ENCODE measurements around the gene CAMTA1.

Gene CAMTA1

GRCh38 chr1:6923955-6924881 is 139.0 kb downstream of the CAMTA1 start:
- WGBS, 2 experiments = 85 to 86% methylated on average over 18 of the region's 18 CpGs
- Histone ChIP-seq H3K4me3 (ENCODE audit: insufficient read depth, low read depth, low read length) (no peak overlapping the region), H3K27me3 (ENCODE audit: control insufficient read depth, insufficient read depth, low read length, poor library complexity, severe bottlenecking) (no peaks in the 10 kb centered on the region), H3K4me1 (ENCODE audit: control insufficient read depth, insufficient read depth, low read length) (peaks cover 3% of the 10 kb centered on the region), H3K36me3 (ENCODE audit: control insufficient read depth, insufficient read depth, low read length) (no peaks in the 10 kb centered on the region), H3K9me3 (ENCODE audit: control insufficient read depth, low read length) (no peaks in the 10 kb centered on the region), H3K27ac (ENCODE audit: insufficient read depth, low read depth, low read length, poor library complexity, severe bottlenecking) (no peak overlapping the region)

- Histone ChIP-seq H3K36me3 (ENCODE audit: control insufficient read depth, insufficient read depth, low read length) (no peaks in the 10 kb centered on the region), H3K27me3 (ENCODE audit: control insufficient read depth, insufficient read depth, low read length, poor library complexity, severe bottlenecking) (no peaks in the 10 kb centered on the region), H3K4me3 (ENCODE audit: insufficient read depth, low read depth, low read length) (no peak overlapping the region), H3K27ac (ENCODE audit: insufficient read depth, low read depth, low read length, poor library complexity, severe bottlenecking) (no peak overlapping the region), H3K4me1 (ENCODE audit: control insufficient read depth, insufficient read depth, low read length) (peaks cover 3% of the 10 kb centered on the region), H3K9me3 (ENCODE audit: control insufficient read depth, low read length) (no peaks in the 10 kb centered on the region)
- WGBS, 2 experiments = 95% methylated on average over 4 of the region's 4 CpGs
Observed at GRCh38 chr1:6924891-6925290, 139.6 kb downstream of the CAMTA1 start.

DNA sequence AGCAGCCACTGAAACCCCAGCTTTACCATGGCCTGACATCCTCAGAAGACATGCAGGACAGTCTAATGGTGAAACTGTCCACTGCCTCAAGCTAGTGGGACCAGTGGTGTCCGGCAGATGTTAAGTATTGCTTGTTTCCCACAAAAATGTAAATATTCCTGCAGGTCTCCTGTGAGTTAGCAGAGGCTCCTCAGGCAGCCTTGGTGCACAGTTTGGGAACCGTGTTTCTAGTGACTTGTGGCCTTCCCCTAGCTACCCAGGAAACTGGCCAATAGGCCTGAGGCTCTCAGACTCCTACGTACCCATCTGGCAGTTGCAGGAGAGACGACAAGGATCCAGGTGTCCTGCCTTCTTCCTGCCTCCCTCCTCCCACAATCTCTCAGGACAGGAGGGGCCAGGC is 142.4 kb downstream of the CAMTA1 start:
- Histone ChIP-seq H3K27me3 (ENCODE audit: control insufficient read depth, insufficient read depth, low read length, poor library complexity, severe bottlenecking) (no peaks in the 10 kb centered on the region), H3K9me3 (ENCODE audit: control insufficient read depth, low read length) (no peaks in the 10 kb centered on the region), H3K4me3 (ENCODE audit: insufficient read depth, low read depth, low read length) (no peak overlapping the region), H3K36me3 (ENCODE audit: control insufficient read depth, insufficient read depth, low read length) (no peaks in the 10 kb centered on the region), H3K4me1 (ENCODE audit: control insufficient read depth, insufficient read depth, low read length) (peaks cover 3% of the 10 kb centered on the region), H3K27ac (ENCODE audit: insufficient read depth, low read depth, low read length, poor library complexity, severe bottlenecking) (no peak overlapping the region)
- 73 to 75% methylated on average over 4 of the region's 4 CpGs for WGBS, 2 experiments

- no peaks in the 10 kb centered on the region for H3K27me3 ChIP-seq (ENCODE audit: control insufficient read depth, insufficient read depth, low read length, poor library complexity, severe bottlenecking)
- H3K27ac ChIP-seq (ENCODE audit: insufficient read depth, low read depth, low read length, poor library complexity, severe bottlenecking) = no peak overlapping the region
- H3K9me3 ChIP-seq (ENCODE audit: control insufficient read depth, low read length) = no peaks in the 10 kb centered on the region
- WGBS, 2 experiments = 83 to 85% methylated on average over 12 of the region's 12 CpGs
- no peak overlapping the region for H3K4me3 ChIP-seq (ENCODE audit: insufficient read depth, low read depth, low read length)
- no peaks in the 10 kb centered on the region for H3K4me1 ChIP-seq (ENCODE audit: control insufficient read depth, insufficient read depth, low read length)
- no peaks in the 10 kb centered on the region for H3K36me3 ChIP-seq (ENCODE audit: control insufficient read depth, insufficient read depth, low read length)
Observed at GRCh38 chr1:6928106-6928885, 143.0 kb downstream of the CAMTA1 start.

DNA sequence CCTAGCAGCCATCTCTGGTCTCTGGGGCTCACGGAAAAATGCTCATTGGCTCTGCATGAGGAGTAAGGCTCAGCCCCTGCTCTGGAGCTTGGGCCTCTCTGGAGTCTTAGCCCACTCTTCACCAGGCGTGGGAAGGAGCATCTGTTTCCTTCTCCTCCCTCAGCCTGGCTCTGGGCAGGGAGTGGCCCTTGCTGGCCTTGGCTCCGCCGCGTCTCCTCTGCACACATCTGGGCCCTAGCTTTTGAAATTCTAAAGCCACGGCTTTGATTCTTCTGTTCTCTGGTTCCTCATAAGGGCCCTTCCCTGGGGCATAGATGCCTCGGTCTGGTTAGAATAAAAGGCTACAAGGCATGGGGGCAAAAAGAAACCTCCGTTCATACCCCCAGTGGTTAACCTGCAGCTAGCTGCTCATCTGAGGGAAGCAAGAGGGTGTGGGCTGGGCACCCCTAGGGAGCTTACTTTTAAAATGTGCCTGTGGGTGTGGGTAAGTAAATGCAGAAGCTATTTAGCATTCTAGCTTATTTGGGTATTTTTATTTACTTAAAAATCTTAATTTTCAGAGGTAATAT is 145.6 kb downstream of the CAMTA1 start:
- Histone ChIP-seq H3K27ac (ENCODE audit: insufficient read depth, low read depth, low read length, poor library complexity, severe bottlenecking) (no peak overlapping the region), H3K4me3 (ENCODE audit: insufficient read depth, low read depth, low read length) (no peak overlapping the region), H3K36me3 (ENCODE audit: control insufficient read depth, insufficient read depth, low read length) (no peaks in the 10 kb centered on the region), H3K4me1 (ENCODE audit: control insufficient read depth, insufficient read depth, low read length) (no peaks in the 10 kb centered on the region), H3K27me3 (ENCODE audit: control insufficient read depth, insufficient read depth, low read length, poor library complexity, severe bottlenecking) (no peaks in the 10 kb centered on the region), H3K9me3 (ENCODE audit: control insufficient read depth, low read length) (no peaks in the 10 kb centered on the region)
- WGBS, 2 experiments = 82 to 85% methylated on average over 8 of the region's 8 CpGs

- H3K4me3 ChIP-seq (ENCODE audit: insufficient read depth, low read depth, low read length) = no peak overlapping the region
- H3K27ac ChIP-seq (ENCODE audit: insufficient read depth, low read depth, low read length, poor library complexity, severe bottlenecking) = no peak overlapping the region
- WGBS, 2 experiments = 79 to 81% methylated on average over 11 to 12 of the region's 12 CpGs
Observed at GRCh38 chr1:6935361-6935883, 150.2 kb downstream of the CAMTA1 start.

GRCh38 chr1:6935911-6936690 is 150.8 kb downstream of the CAMTA1 start:
- H3K36me3 ChIP-seq (ENCODE audit: control insufficient read depth, insufficient read depth, low read length) = no peaks in the 10 kb centered on the region
- H3K9me3 ChIP-seq (ENCODE audit: control insufficient read depth, low read length) = no peaks in the 10 kb centered on the region
- H3K4me3 ChIP-seq (ENCODE audit: insufficient read depth, low read depth, low read length) = no peak overlapping the region
- H3K27ac ChIP-seq (ENCODE audit: insufficient read depth, low read depth, low read length, poor library complexity, severe bottlenecking) = no peak overlapping the region
- H3K4me1 ChIP-seq (ENCODE audit: control insufficient read depth, insufficient read depth, low read length) = no peaks in the 10 kb centered on the region
- H3K27me3 ChIP-seq (ENCODE audit: control insufficient read depth, insufficient read depth, low read length, poor library complexity, severe bottlenecking) = no peaks in the 10 kb centered on the region
- 83 to 86% methylated on average over 8 of the region's 8 CpGs for WGBS, 2 experiments

More at GRCh38 chr1:6935361-6935883, 150.2 kb downstream of the CAMTA1 start:
- Histone ChIP-seq H3K4me1 (ENCODE audit: control insufficient read depth, insufficient read depth, low read length) (no peaks in the 10 kb centered on the region), H3K9me3 (ENCODE audit: control insufficient read depth, low read length) (no peaks in the 10 kb centered on the region), H3K27me3 (ENCODE audit: control insufficient read depth, insufficient read depth, low read length, poor library complexity, severe bottlenecking) (no peaks in the 10 kb centered on the region), H3K36me3 (ENCODE audit: control insufficient read depth, insufficient read depth, low read length) (no peaks in the 10 kb centered on the region)

- Histone ChIP-seq H3K9me3 (ENCODE audit: control insufficient read depth, low read length) (no peaks in the 10 kb centered on the region), H3K4me1 (ENCODE audit: control insufficient read depth, insufficient read depth, low read length) (no peaks in the 10 kb centered on the region), H3K27ac (ENCODE audit: insufficient read depth, low read depth, low read length, poor library complexity, severe bottlenecking) (no peak overlapping the region), H3K36me3 (ENCODE audit: control insufficient read depth, insufficient read depth, low read length) (no peaks in the 10 kb centered on the region), H3K4me3 (ENCODE audit: insufficient read depth, low read depth, low read length) (no peak overlapping the region), H3K27me3 (ENCODE audit: control insufficient read depth, insufficient read depth, low read length, poor library complexity, severe bottlenecking) (no peaks in the 10 kb centered on the region)
- WGBS, 2 experiments = 79% methylated on average over 3 of the region's 3 CpGs
Observed at GRCh38 chr1:6937048-6937447, 151.8 kb downstream of the CAMTA1 start.

DNA sequence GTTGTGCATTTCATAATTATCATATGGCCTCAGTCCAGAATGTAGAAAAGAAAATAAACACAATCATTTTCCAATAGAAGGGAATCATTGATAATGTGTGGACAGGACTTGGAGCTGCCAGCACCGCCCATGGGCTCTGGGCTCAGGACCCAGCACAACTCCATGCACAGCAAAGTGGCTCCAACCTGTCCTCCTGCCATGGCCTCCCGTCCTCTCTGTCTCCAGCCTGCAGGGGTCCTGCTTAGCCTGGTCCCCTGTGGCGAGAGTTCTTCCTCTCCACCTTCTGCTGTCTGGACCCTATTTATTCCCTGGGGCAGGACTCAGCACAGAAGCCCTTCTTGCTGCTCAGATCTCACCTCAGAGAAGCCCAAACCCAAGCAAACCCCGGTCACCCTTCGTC is 154.1 kb downstream of the CAMTA1 start:
- WGBS, 2 experiments = 82 to 85% methylated on average over 5 of the region's 5 CpGs
- Histone ChIP-seq H3K4me1 (ENCODE audit: control insufficient read depth, insufficient read depth, low read length) (no peaks in the 10 kb centered on the region), H3K4me3 (ENCODE audit: insufficient read depth, low read depth, low read length) (no peak overlapping the region), H3K9me3 (ENCODE audit: control insufficient read depth, low read length) (no peaks in the 10 kb centered on the region), H3K27ac (ENCODE audit: insufficient read depth, low read depth, low read length, poor library complexity, severe bottlenecking) (no peak overlapping the region), H3K36me3 (ENCODE audit: control insufficient read depth, insufficient read depth, low read length) (no peaks in the 10 kb centered on the region), H3K27me3 (ENCODE audit: control insufficient read depth, insufficient read depth, low read length, poor library complexity, severe bottlenecking) (no peaks in the 10 kb centered on the region)
